Hematopoietic multipotent progenitor cell treated with erythropoietin and hydrocortisone succinate and interleukin-3 and kit ligand, for 15 days (in vitro differentiated cells): ENCODE data around the gene RNF223.
"Not testable (repeated sequence)": the region's sequence is repeated elsewhere in the genome, so short reads cannot be mapped to it uniquely, and the experiment has no call there.

ENCODE experiments used
- DNase-seq: peaks from one replicate; pipeline ENCODE4 v3.0.0-alpha.2; 2015; ENCODE audit warnings: low spot score

The RNF223 gene

DNA sequence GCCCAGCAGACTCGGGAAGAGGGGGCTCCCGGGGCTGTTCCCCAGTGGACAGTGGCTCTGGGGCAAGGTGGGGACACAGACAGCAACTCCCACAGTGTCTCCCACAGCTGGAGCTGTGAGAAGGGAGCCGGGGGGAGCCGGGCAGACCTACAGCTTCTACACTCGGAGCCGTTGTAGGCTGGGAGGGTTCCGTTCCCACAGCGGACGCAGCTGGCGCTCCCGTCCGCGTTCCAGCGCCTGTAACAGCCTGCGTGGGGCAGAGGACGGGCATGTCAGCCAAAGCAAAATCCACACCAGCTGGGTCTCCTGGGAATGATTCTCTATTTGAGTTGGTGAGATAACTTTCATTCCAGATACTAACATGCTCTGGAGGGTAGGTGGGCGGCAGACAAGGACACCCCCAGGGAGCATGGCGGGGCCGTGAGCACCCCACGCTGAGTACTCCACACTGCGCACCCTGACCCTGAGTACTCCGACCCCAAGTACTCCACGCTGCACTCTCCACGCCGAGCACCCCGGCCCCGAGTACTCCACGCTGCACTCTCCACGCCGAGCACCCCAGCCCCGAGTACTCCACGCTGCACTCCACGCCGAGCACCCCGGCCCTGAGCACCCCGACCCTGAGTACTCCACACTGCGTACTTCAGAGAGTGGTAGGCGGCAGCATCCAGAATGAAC is 13.4 kb upstream of the RNF223 start:
- DNase-seq = no peak

- no peak for DNase-seq
These were observed 12.8 kb upstream of the RNF223 start for GRCh38 chr1:1086911-1087341.

GRCh38 chr1:1085911-1086841 is 12.1 kb upstream of the RNF223 start:
- no peak for DNase-seq

- no peak for DNase-seq
These were observed 11.2 kb upstream of the RNF223 start for GRCh38 chr1:1085171-1085841.

- DNase-seq = no peak
These were observed 10.5 kb upstream of the RNF223 start for GRCh38 chr1:1084372-1085170.

DNA sequence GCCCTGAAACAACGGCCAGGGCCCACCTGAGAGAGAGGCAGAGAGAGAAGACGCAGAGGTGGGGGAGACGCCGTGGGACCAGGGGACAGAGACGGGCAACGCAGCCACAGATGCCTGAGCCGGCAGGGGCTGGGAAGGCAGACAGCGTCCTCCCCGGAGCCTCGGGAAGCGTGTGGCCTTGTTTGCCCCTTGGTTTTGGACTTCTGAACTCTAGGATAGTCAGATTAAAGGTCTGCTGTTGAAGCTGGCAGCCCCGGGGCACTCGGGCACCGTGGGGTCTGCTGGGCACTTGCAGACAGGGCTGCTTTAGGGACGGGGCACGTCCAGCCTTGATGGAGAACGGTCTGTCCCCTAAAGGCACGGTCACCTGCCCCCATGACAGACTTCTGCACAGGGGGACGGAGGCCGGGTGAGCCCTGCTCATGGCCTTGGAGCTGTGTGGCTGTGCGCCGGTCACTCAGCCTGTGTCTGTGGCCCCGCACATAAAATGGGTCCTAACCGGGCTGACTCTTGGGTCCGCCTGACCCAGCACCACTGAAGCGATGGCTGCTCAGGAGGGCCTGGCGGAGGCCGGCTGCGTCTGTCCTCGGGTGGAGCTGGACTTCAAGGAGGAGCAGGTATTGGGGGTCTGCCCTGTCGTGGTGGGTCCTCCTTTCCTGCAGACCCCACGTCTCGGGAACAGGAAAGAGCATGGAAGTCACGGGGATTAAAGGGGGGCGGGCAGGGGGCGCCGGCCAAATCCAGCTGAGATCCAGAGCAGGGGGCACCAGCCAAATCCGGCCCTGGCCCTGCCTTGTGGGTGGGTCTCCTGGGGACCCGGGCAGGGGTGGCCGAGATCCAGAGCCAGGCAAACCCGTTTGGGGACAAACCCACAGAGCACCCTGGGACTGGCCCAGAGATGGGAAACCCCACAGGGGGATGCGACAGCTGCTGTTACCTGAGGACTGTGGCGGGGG is 9.6 kb upstream of the RNF223 start:
- no peak for DNase-seq

- no peak for DNase-seq
These were observed 8.8 kb upstream of the RNF223 start for GRCh38 chr1:1082776-1083415.

- DNase-seq = no peak
These were observed 8.2 kb upstream of the RNF223 start for GRCh38 chr1:1082239-1082775.

DNA sequence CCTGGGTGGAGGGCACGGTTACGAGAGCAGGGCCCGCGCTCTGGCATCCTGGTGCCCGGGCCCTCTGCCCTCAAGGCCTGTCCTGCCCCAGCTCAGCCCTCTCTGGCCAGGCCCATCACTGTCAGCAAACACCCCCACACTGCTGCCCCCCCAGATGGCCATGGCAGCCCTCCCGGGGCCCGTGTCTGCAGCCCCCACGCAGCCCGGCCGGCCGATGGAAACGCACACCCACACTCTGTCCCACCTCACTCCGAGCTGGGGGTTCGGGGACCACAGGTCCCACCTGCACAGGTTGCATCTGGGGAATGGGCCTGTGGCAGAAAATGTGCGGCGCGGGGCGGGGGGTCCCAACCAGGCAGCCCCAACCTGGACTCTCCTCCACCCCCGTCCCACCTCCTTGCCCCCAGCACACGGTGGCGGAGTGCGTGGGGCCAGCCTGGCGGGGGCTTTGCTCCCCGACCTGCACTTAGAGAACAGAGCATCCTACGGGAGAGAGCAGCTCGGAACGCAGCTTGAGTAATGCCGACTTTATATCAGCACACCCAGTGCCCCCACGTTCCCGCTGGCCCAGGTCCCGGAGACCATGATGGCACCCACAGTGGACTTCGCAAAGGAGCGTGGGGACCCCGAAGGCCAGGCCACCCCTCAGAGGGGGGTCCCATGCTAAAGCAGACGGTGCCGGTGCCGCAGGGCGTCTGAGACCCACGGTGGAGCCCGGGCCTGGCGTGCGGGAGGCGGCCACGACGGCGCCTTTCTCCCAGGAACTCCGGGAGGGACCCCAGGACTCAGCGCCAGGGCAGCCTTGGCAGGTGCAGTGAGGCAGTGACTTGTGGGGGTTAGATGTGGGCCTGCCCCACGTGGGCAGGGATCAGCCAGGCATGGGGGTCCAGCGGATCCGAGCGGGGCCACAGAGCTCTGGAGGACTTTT is 7.5 kb upstream of the RNF223 start:
- no peak for DNase-seq

GRCh38 chr1:1080951-1081310 is 6.8 kb upstream of the RNF223 start:
- DNase-seq = no peak

DNA sequence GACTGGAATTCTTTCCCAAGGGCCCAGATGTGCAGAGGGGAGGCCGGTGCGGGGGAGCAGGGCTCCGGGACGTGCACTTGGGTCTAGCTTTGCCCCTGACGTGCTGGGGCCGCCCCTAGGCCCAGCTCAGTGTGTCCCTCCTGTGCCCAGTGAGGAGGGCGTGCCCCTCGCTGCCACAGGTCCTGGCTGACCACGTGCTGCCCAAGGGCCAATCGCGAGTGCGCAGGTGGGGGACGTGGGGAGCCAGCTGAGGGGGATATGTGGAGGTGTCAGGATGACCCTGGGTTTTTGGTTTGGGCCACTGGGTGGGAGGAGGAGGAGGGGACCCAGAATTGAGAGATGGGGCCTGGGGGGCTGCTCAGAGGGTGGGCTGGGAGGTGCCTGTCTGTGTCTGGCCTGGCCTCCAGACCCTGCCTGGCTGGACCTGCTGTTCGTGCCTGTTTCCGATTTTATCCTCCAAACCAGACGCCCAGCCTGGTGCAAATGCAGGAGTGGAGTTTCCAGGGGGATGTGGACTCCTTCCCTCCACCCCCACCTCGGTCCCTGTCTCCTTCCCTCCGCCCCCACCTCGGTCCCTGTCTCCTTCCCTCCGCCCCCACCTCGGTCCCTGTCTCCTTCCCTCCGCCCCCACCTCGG is 6.1 kb upstream of the RNF223 start:
- no peak for DNase-seq

GRCh38 chr1:1079408-1080121 is 5.5 kb upstream of the RNF223 start:
- no peak for DNase-seq

DNA sequence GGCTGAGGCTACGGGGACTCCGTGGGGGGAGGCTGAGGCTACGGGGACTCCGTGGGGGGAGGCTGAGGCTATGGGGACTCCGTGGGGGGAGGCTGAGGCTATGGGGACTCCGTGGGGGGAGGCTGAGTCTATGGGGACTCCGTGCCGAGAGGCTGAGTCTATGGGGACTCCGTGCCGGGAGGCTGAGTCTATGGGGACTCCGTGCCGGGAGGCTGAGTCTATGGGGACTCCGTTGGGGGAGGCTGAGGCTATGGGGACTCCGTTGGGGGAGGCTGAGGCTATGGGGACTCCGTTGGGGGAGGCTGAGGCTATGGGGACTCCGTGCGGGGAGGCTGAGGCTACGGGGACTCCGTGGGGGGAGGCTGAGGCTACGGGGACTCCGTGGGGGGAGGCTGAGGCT is 3.3 kb upstream of the RNF223 start:
- DNase-seq = not testable (repeated sequence)

DNA sequence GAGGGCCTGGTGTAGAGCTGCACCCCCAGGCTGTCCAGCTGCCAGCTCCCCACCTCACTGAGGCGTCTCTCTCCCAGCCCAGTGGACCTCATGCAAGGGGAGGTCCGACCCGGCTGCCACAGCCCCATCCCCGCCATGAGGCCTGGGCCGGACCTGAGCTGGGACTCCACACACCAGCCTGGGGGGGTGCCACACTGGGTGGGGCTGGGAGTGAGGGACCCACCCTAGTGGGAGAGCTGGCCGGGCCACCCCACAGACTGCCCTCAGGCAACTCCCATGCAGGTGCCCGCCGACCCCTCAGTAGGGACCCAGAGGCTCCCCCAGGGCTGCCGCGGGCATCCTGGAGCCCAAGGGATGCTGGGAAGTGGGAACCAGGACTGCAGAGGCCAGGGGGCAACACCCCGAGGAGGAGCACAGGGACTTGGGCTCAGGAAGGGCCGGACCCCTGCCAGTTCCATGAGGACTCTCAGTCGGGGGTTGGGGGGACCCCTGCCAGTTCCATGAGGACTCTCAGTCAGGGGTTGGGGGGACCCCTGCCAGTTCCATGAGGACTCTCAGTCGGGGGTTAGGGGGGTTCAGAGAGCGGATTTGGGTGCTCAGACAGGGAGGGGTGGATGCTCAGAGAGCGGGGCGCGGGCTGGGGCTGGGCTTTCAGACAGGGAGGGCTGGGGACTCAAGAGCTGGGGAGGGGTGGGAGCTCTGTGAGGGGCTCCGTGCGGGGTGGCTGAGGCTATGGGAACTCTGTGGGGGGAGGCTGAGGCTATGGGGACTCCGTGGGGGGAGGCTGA is 1.2 kb upstream of the RNF223 start:
- DNase-seq = no peak

DNA sequence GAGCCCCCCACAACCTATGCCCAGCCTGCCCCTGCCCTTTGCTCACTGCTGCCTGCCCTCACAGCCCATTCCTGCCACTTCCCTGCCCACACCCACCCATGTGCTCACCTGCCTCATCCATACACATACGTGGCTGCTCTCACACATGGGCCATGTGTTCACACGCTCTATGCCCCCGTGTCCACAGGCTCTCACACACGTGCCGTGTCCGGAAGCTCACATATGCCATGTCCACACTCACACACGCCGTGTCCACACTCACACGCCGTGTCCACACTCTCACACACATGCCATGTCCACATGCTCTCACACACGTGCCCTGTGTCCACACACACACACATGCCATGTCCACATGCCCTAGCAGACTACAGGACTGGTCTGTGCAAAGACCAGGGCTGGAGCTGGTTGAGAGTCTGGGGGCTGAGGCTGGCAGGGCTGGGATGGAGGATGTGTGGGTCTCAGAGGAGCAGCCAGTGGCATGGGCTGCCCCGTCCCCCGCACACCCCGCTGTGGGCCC is 583 bp upstream of the RNF223 start:
- DNase-seq = no peak

- DNase-seq = no peak
These were observed 1.0 kb downstream of the RNF223 start for GRCh38 chr1:1072849-1073742.
